Panc1 (cell line): ENCODE results near the gene TMEM259.

Experiments used
- TF ChIP-seq, protein P1 (sequence below): fragments of 450-650 bp; IDR thresholded peaks from 2 replicates; pipeline ENCODE4 v1.5.1; 2017; ENCODE audit warnings: mild to moderate bottlenecking
- TF ChIP-seq, protein P2 (sequence below), 2 experiments: IDR thresholded peaks; 2 replicates each; pipeline ENCODE4 v1.6.1; 2011 to 2012; ENCODE audit warnings: low read depth in 2 of 2, control low read depth in 1 of 2, low read length in 1 of 2, mild to moderate bottlenecking in 1 of 2, moderate library complexity in 1 of 2; ENCODE audit not compliant: insufficient read depth in 1 of 2

DNA sequence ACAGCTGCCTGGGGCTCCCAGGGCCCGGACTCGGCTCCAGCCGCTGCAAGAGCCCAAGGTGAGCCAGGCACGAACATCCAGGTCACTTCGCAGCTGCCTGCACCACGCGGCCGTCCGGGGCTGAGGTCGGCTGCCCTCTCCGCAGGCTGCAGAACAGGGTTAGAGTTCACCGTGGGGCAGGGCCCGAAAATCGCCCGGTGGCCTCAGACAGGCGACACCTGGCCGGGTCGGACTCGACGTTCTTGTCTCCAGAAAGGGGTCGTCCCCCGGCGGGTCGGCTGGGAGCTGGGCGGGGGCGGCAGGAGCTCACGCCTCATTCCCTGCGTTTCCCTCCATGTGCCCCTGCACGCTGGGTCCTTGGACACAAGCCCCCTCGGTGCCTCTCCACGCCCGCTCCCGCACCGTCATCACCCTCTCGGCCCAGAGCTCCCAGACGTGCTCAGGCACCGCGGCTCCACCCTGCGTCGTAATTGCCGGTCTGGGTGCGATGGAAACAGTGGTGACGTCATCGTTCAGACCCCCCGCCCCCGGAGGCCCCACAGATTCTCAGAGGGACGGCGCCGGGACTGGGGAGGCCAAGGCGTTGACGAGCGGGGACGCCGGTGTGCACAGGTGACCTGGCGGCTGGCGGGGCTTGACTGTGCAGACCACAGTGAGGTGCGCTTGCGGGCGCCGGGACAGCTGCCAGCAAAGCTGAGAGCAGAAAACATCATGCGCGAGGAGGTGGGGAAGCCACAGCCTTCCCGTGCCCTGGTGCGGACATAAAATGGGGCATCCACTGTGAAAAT, 24.7 kb downstream of the TMEM259 start:
- TF ChIP-seq, protein P1, sequence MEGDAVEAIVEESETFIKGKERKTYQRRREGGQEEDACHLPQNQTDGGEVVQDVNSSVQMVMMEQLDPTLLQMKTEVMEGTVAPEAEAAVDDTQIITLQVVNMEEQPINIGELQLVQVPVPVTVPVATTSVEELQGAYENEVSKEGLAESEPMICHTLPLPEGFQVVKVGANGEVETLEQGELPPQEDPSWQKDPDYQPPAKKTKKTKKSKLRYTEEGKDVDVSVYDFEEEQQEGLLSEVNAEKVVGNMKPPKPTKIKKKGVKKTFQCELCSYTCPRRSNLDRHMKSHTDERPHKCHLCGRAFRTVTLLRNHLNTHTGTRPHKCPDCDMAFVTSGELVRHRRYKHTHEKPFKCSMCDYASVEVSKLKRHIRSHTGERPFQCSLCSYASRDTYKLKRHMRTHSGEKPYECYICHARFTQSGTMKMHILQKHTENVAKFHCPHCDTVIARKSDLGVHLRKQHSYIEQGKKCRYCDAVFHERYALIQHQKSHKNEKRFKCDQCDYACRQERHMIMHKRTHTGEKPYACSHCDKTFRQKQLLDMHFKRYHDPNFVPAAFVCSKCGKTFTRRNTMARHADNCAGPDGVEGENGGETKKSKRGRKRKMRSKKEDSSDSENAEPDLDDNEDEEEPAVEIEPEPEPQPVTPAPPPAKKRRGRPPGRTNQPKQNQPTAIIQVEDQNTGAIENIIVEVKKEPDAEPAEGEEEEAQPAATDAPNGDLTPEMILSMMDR, result no peak
- TF ChIP-seq, protein P2, sequence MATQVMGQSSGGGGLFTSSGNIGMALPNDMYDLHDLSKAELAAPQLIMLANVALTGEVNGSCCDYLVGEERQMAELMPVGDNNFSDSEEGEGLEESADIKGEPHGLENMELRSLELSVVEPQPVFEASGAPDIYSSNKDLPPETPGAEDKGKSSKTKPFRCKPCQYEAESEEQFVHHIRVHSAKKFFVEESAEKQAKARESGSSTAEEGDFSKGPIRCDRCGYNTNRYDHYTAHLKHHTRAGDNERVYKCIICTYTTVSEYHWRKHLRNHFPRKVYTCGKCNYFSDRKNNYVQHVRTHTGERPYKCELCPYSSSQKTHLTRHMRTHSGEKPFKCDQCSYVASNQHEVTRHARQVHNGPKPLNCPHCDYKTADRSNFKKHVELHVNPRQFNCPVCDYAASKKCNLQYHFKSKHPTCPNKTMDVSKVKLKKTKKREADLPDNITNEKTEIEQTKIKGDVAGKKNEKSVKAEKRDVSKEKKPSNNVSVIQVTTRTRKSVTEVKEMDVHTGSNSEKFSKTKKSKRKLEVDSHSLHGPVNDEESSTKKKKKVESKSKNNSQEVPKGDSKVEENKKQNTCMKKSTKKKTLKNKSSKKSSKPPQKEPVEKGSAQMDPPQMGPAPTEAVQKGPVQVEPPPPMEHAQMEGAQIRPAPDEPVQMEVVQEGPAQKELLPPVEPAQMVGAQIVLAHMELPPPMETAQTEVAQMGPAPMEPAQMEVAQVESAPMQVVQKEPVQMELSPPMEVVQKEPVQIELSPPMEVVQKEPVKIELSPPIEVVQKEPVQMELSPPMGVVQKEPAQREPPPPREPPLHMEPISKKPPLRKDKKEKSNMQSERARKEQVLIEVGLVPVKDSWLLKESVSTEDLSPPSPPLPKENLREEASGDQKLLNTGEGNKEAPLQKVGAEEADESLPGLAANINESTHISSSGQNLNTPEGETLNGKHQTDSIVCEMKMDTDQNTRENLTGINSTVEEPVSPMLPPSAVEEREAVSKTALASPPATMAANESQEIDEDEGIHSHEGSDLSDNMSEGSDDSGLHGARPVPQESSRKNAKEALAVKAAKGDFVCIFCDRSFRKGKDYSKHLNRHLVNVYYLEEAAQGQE (IDR thresholded peaks at IDR 0.05; ENCODE audit: insufficient read depth in 1 of 2, low read depth in 2 of 2, low read length in 1 of 2), result no peak
